LNCAP (cell line): ENCODE measurements around the gene OR9Q1.
A peak's percentile ranks its signal among the peaks of the same experiment; 100 is the strongest.

Source experiments
- TF ChIP-seq, protein P1 (sequence below): fragments of 450-650 bp; IDR thresholded peaks from 2 replicates; pipeline ENCODE4 v1.5.1; 2017; ENCODE audit warnings: mild to moderate bottlenecking

OR9Q1 gene

DNA sequence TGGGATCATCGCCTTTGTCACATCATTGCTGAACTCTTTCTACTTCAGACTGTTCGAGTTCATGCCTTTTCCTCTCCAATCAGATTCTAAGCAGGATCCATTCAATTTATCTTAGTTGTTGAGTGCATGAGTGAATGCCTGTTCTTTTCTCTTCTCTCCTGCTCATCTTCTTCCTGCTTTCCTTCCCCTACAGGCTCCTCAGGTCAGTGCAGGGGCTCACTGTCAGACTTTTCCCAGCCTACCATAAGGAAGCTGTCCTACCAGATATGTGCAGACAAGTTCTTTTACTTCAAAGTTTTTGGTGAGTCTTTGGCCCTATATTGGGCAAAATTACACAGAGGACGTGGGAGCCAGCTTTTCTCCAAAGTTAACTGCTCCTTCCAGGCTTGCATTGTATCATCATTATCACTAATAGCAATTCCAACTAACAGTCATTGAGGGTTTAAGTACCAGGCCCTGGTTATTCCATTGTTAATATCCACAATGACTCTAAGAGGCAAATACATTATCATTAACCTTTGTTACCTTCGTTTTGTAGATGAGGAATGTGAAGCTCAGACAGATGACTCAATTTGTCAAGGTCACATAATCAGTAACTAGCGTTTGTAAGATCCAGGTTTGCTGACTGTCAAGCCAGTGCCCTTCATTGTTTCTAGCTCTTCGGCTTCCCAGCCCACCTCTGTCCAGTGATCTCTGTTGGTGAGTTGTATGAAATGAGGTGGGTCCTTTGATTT, 37.4 kb downstream of the OR9Q1 start:
- TF ChIP-seq, protein P1, sequence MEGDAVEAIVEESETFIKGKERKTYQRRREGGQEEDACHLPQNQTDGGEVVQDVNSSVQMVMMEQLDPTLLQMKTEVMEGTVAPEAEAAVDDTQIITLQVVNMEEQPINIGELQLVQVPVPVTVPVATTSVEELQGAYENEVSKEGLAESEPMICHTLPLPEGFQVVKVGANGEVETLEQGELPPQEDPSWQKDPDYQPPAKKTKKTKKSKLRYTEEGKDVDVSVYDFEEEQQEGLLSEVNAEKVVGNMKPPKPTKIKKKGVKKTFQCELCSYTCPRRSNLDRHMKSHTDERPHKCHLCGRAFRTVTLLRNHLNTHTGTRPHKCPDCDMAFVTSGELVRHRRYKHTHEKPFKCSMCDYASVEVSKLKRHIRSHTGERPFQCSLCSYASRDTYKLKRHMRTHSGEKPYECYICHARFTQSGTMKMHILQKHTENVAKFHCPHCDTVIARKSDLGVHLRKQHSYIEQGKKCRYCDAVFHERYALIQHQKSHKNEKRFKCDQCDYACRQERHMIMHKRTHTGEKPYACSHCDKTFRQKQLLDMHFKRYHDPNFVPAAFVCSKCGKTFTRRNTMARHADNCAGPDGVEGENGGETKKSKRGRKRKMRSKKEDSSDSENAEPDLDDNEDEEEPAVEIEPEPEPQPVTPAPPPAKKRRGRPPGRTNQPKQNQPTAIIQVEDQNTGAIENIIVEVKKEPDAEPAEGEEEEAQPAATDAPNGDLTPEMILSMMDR, result no peak

DNA sequence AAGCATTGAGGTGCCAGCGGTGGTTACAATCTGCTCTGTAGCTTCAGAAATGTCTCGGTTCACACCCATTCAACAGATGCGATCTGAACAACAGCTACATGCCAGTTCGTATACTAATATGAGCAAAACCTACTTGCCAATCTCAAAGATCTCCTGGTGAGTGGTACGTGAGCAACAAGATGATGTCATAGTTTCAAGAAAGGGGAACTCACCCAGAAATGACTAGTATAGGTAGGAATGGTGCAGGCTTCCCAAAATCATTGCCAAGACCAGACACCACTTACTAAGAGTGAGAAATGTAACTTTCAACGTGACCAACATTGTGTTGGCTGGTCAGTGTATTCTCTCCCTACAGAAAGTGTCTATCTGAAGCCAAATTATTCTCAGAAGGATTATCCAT, 38.1 kb downstream of the OR9Q1 start:
- TF ChIP-seq, protein P1, result no peak

DNA sequence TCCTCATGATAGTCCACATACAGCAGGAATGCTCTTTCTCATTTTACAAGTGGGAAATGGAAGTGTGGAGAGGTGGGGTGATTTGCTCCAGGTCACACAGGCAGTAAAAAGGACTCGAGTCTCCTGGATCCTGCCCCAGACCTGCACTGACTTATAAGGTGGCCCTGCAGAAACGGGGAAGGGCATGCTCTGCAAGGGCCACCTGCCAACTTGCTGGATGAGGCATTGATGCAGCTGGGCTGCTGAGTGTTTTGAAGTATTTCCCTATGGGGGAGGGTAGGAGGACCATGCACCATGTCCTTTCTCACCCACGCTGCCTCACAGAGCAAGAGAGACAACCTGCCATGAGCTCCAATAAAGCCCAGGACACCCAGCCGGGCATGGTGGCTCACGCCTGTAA, 44.0 kb downstream of the OR9Q1 start:
- TF ChIP-seq, protein P1, result no peak

DNA sequence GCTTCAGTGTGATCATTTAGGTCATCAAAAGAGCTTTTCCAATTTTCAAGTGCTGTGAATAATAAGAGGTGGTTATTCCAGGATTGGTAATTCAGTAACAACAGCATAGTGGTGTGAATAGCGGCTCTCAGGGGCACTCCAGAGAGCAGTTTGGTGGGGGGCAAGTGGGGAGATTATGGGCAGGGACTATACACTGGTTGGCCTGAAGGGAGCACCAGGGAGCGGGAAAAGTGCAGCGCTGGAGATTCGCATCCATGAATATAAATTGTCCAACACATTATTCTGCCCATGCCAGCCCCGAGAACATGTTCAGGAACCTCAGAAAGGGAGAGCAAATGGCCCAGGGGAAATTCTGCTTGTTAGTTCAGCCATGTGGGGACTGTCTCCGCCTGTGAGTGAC, 45.0 kb downstream of the OR9Q1 start:
- TF ChIP-seq, protein P1, result peak; percentile 15; the same call in 1 of the 2 replicates

DNA sequence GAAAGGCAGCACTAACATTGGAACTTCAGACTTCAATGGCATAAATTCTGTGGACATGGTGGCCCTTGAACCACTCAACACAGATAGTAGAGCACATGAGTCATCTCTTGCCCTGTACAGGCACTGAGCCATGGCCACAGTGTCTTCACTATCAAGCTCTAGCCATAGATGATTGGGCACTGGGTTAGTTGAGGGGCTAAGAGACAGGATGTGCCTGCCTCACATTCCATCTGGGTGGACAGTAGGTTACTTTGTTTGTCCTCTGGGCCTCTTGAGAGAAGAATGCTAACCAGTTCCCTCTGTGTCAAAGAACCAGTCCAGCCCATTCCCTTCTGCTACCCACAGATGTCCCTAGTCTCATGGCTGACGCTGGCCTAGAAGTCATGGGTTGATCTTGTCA, 46.9 kb downstream of the OR9Q1 start:
- TF ChIP-seq, protein P1, result no peak

DNA sequence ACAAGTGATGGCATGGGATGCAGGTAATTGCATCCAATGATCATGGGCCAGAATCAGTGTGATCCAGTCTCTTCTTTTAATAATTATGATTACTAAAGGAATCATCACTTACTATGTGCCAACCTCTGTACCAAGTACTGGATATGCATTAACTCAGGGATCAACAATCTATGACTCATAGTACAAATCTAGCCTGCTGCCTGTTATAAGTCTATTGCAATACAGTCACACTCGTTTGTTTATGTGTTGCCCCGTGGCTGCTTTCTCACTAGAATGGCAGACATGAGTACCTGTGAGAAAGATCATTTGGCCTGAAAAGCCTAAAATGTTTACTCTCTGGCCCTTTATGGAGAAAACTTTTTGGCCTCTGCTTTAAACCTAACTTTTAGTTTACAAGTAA, 52.1 kb downstream of the OR9Q1 start:
- TF ChIP-seq, protein P1, result no peak

DNA sequence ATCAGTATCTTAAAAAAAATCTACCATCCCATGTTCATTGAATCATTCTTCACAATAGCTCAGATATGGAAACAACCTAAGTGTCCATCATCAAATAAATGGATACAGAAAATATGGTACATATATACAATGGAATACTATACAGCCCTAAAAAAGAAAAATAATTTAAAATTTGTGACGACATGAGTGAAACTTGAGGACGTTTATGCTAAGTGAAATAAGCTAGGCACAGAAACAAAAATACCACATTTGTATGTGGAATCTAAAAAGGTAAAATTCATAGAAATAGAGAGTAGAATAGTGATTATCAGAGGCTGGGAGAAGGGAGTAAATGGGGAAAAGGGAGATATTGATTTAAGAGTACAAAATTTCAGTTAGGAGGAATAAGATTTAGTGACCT, 62.8 kb downstream of the OR9Q1 start:
- TF ChIP-seq, protein P1, result no peak

DNA sequence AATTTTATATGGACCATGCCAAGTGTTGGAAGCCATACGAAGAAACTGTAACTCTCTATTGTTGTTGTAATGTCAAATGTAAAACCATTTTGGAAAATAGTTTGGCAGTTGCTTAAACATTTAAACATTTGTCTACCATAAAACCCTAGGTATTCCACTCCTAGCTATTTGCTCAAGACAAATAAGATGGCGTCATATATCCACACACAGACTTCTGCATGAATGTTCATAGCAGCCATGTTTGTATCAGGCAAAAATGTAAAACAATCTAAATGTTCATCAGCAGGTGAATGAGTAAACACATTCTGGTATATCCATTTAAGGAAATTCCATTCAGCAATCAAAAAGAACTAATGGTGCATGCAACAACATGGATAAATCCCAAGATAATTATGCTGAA, 73.8 kb downstream of the OR9Q1 start:
- TF ChIP-seq, protein P1, result no peak
